Panc1 (cell line): ENCODE data around the gene MAPK6. TPM values are rescaled to one million over a fixed set of nuclear protein-coding genes. Genes with fewer than 3 reads are reported as not detected.

Experiments used
- ATAC-seq: fragments of 200-7000 bp; cut with Tn5 transposase; 2 replicates; pipeline ENCODE4 v1.9.1; 2020; ENCODE audit warnings: mild to moderate bottlenecking, moderate library complexity
- BruUV-seq: library from RNA; stranded (reverse); fragments of 400-500 nt; replicated peaks from 2 replicates; lab custom pipeline; 2021; lab: Mats Ljungman, UMichigan
- CTCF ChIA-PET: fragments of 300-600 bp; sonication (Branson Sonifier 250); formaldehyde crosslinking; loops from one replicate; lab custom pipeline; 2022; ENCODE audit warnings: antibody characterized with exemption; lab: Charles Lee
- POLR2A ChIA-PET: fragments of 300-600 bp; sonication (Branson Sonifier 250); formaldehyde crosslinking; loops from one replicate; lab custom pipeline; 2022; ENCODE audit warnings: antibody characterized with exemption; lab: Charles Lee
- DNase-seq: peaks from one replicate; pipeline ENCODE4 v3.0.0-alpha.2; 2010; ENCODE audit warnings: low read depth, low spot score
- H3K27ac ChIP-seq: 2 replicates; pipeline ENCODE4 v1.5.1; 2011; ENCODE audit warnings: mild to moderate bottlenecking, low read length, inconsistent platforms
- H3K27me3 ChIP-seq: fragments of 200-500 bp; sonication (Bioruptor generic); 2 replicates; pipeline ENCODE4 v1.6.0; 2014; ENCODE audit warnings: low read length, inconsistent platforms; ENCODE audit not compliant: control insufficient read depth, insufficient read depth
- H3K36me3 ChIP-seq: fragments of 200-500 bp; sonication (Bioruptor generic); 2 replicates; pipeline ENCODE4 v1.5.1; 2014; ENCODE audit warnings: inconsistent platforms, mild to moderate bottlenecking, low read length, moderate library complexity; ENCODE audit not compliant: control insufficient read depth, insufficient read depth
- H3K4me1 ChIP-seq: 2 replicates; pipeline ENCODE4 v1.5.1; 2011; ENCODE audit warnings: inconsistent platforms, mild to moderate bottlenecking, low read length, moderate library complexity; ENCODE audit not compliant: control insufficient read depth, insufficient read depth
- H3K4me3 ChIP-seq, 2 experiments: 2 replicates each; pipeline ENCODE4 v1.5.1; 2011 to 2012; ENCODE audit warnings: low read depth in 2 of 2, low read length in 2 of 2, mild to moderate bottlenecking in 2 of 2, inconsistent platforms in 1 of 2, moderate library complexity in 1 of 2
- H3K9me3 ChIP-seq: fragments of 200-500 bp; sonication (Bioruptor generic); 2 replicates; pipeline ENCODE4 v1.5.1; 2014; ENCODE audit warnings: low read depth, mild to moderate bottlenecking, inconsistent platforms, low read length, moderate library complexity; ENCODE audit not compliant: control insufficient read depth, insufficient read depth
- CTCF ChIP-seq: fragments of 450-650 bp; IDR thresholded peaks from 2 replicates; pipeline ENCODE4 v1.5.1; 2017; ENCODE audit warnings: mild to moderate bottlenecking
- POLR2AphosphoS5 ChIP-seq: IDR thresholded peaks from 2 replicates; pipeline ENCODE4 v1.6.1; 2012; ENCODE audit warnings: mild to moderate bottlenecking, low read depth, low read length, moderate library complexity
- REST ChIP-seq, 2 experiments: IDR thresholded peaks; 2 replicates each; pipeline ENCODE4 v1.6.1; 2011 to 2012; ENCODE audit warnings: low read depth in 2 of 2, control low read depth in 1 of 2, low read length in 1 of 2, mild to moderate bottlenecking in 1 of 2, moderate library complexity in 1 of 2; ENCODE audit not compliant: insufficient read depth in 1 of 2
- SIN3A ChIP-seq: IDR thresholded peaks from 2 replicates; pipeline ENCODE4 v1.6.1; 2012; ENCODE audit warnings: low read depth, mild to moderate bottlenecking, low read length, moderate library complexity, borderline replicate concordance; ENCODE audit not compliant: insufficient read depth
- TCF7L2 ChIP-seq: IDR thresholded peaks from 2 replicates; pipeline ENCODE4 v1.6.1; 2011; ENCODE audit warnings: mild to moderate bottlenecking, low read depth, low read length, inconsistent platforms
- in situ Hi-C: cut with HindIII; loops from 2 replicates; pipeline ENCODE4 v1.10.0; 2016; ENCODE audit warnings: low sequenced_read_pairs, low pct_unique_long_range_greater_than_20kb
- intact Hi-C: fragments of 100-400 bp; cut with micrococcal nuclease; formaldehyde crosslinking; loops from one replicate; pipeline ENCODE4 v1.10.0; 2022; ENCODE audit not compliant: unreplicated experiment
- total RNA-seq: library from RNA; stranded (reverse); gene quantifications from one replicate; pipeline ENCODE4 v1.2.1, GENCODE V29; 2021; ENCODE audit not compliant: unreplicated experiment

Gene MAPK6
- total RNA-seq, 1 experiment from 2014 or later, result 66.6 TPM

- ATAC-seq (no peak), DNase-seq (no peak)
- ChIA-PET CTCF (no interaction called here), POLR2A (no interaction called here)
- Histone ChIP-seq H3K27me3 (no peaks in the 10 kb centered on the region), H3K4me1 (peaks cover 45% of the 10 kb centered on the region), H3K4me3 (no peak overlapping the region), H3K36me3 (no peaks in the 10 kb centered on the region), H3K27ac (peak overlapping the region; percentile 29; the same call in 1 of the 2 replicates), H3K9me3 (no peaks in the 10 kb centered on the region)
- no peak for TF ChIP-seq CTCF
- no peak for TF ChIP-seq POLR2AphosphoS5
- TF ChIP-seq TCF7L2, result no peak
- TF ChIP-seq REST (IDR thresholded peaks at IDR 0.05; ENCODE audit: insufficient read depth in 1 of 2, low read depth in 2 of 2, low read length in 1 of 2), result no peak
- no peak for TF ChIP-seq SIN3A
- intact Hi-C loops (no loop called here), in situ Hi-C loops (no loop called here)
- BruUV-seq, result no TSS peak
These were observed 79.3 kb downstream of the MAPK6 start for GRCh38 chr15:52098323-52098722.

- intact Hi-C loops (no loop called here), in situ Hi-C loops (no loop called here)
- H3K9me3 ChIP-seq, result no peaks in the 10 kb centered on the region
- H3K4me1 ChIP-seq, result peaks cover 40% of the 10 kb centered on the region
- no peak for ATAC-seq
- no TSS peak for BruUV-seq
- peak overlapping the region in 1 of 2 experiments; percentile 6; a peak in 1 of 4 replicates for H3K4me3 ChIP-seq
- no peaks in the 10 kb centered on the region for H3K27me3 ChIP-seq
- TF ChIP-seq POLR2AphosphoS5, result no peak
- no peak for TF ChIP-seq CTCF
- TF ChIP-seq TCF7L2, result no peak
- no peak for TF ChIP-seq REST (IDR thresholded peaks at IDR 0.05; ENCODE audit: insufficient read depth in 1 of 2, low read depth in 2 of 2, low read length in 1 of 2)
- no peak for TF ChIP-seq SIN3A
- peak overlapping the region; percentile 69 for H3K27ac ChIP-seq
- CTCF ChIA-PET, result no interaction called here
- DNase-seq, result no peak
- no peaks in the 10 kb centered on the region for H3K36me3 ChIP-seq
- POLR2A ChIA-PET, result no interaction called here
These were observed 80.7 kb downstream of the MAPK6 start for GRCh38 chr15:52099651-52100272.
